Measurements from ENCODE around the gene ZNF14. TPM values are rescaled to one million over a fixed set of nuclear protein-coding genes. Genes with fewer than 3 reads are reported as not detected.
"Not testable (repeated sequence)": the region's sequence is repeated elsewhere in the genome, so short reads cannot be mapped to it uniquely, and the experiment has no call there.

ZNF14 gene
- polyA plus RNA-seq (ENCODE audit: insufficient read length), result 4.8 TPM

GRCh38 chr19:19732579-19733501, at the start of gene ZNF14:
ZNF14 (minus strand) TSS chr19:19733112; CDS start chr19:19732958, 154 bp downstream.
- peak; percentile 85 for DNase-seq (ENCODE audit: low read depth)

GRCh38 chr19:19781791-19782190, 48.9 kb upstream of the ZNF14 start:
- DNase-seq (ENCODE audit: low read depth), result not testable (repeated sequence)

- DNase-seq (ENCODE audit: low read depth), result no peak
These were observed 45.8 kb upstream of the ZNF14 start for GRCh38 chr19:19778666-19779065.

GRCh38 chr19:19777692-19778091, 44.8 kb upstream of the ZNF14 start:
- DNase-seq (ENCODE audit: low read depth), result no peak

GRCh38 chr19:19776206-19777008, 43.5 kb upstream of the ZNF14 start:
- peak; percentile 97 for DNase-seq (ENCODE audit: low read depth)

GRCh38 chr19:19775891-19776205, 42.9 kb upstream of the ZNF14 start:
- DNase-seq (ENCODE audit: low read depth), result no peak

GRCh38 chr19:19774354-19775033, 41.6 kb upstream of the ZNF14 start:
- DNase-seq (ENCODE audit: low read depth), result no peak

GRCh38 chr19:19771963-19772362, 39.1 kb upstream of the ZNF14 start:
- DNase-seq (ENCODE audit: low read depth), result not testable (repeated sequence)

- not testable (repeated sequence) for DNase-seq (ENCODE audit: low read depth)
These were observed 37.1 kb upstream of the ZNF14 start for GRCh38 chr19:19769971-19770370.

- no peak for DNase-seq (ENCODE audit: low read depth)
These were observed 25.3 kb upstream of the ZNF14 start for GRCh38 chr19:19758164-19758563.

GRCh38 chr19:19752760-19753403, 20.0 kb upstream of the ZNF14 start:
- DNase-seq (ENCODE audit: low read depth), result no peak

GRCh38 chr19:19751846-19752245, 18.9 kb upstream of the ZNF14 start:
- no peak for DNase-seq (ENCODE audit: low read depth)

- no peak for DNase-seq (ENCODE audit: low read depth)
These were observed 18.2 kb upstream of the ZNF14 start for GRCh38 chr19:19750842-19751790.

- no peak for DNase-seq (ENCODE audit: low read depth)
These were observed 17.3 kb upstream of the ZNF14 start for GRCh38 chr19:19749908-19750841.

- no peak for DNase-seq (ENCODE audit: low read depth)
These were observed 16.4 kb upstream of the ZNF14 start for GRCh38 chr19:19749117-19749907.

GRCh38 chr19:19748249-19748938, 15.5 kb upstream of the ZNF14 start:
- DNase-seq (ENCODE audit: low read depth), result no peak

- no peak for DNase-seq (ENCODE audit: low read depth)
These were observed 14.7 kb upstream of the ZNF14 start for GRCh38 chr19:19747357-19748220.
